Stimulated activated CD8-positive, alpha-beta memory T cell treated with anti-CD3 and anti-CD28 coated beads, Interleukin-15, amount 100 ng/mL, for 48 hours (primary cell): ENCODE data around the gene B3GALT6.
A peak's percentile ranks its signal among the peaks of the same experiment; 100 is the strongest.

Experiments
- DNase-seq, 2 donors: peaks; one replicate each; pipeline ENCODE4 v3.0.0-alpha.2; 2020; ENCODE audit warnings: low read depth in 2 of 2

B3GALT6 gene

GRCh38 chr1:1231400-1232207 lies 433 bp upstream of the B3GALT6 start, which contains the start of gene SDF4:
SDF4 (minus strand) TSS chr1:1232001; CDS start chr1:1228772, 3,229 bp downstream.
- DNase-seq: peak; percentile 95 to 96

- DNase-seq: no peak
These were observed 944 bp downstream of the B3GALT6 start for GRCh38 chr1:1232796-1233566.

- DNase-seq: no peak
These were observed 1.5 kb downstream of the B3GALT6 start for GRCh38 chr1:1233567-1233892.

DNA sequence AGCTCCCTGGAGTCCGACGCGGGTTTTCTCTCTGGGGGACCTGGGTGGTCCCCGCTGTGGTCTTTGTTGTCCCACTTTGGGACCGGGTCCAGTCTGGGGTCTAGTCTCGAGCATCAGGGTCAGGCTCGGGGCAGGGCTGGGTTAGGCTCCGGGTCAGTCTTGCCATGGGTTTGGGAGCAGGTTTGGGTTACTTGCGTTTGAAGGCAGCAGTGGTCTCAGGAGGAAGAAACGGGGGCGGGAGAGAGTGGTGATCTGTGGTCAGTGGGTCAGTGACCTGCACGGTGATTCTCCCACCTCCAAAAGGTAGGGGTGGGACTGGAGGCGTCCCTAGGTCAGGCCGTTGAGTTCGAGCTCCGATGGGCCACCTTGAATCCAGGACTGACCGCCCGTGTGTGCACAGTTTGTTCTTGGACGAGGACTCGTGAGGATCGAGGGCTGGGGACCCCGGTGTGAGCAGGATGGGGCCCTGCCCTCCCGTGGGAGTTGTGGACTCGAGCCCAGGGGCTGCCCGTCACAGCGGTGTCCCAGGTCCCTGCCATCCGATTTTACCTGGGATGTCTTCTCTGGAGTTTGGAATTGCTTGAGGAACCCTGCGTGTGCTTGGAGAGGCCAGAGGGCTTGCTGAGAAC lies 2.3 kb downstream of the B3GALT6 start:
- DNase-seq: no peak

DNA sequence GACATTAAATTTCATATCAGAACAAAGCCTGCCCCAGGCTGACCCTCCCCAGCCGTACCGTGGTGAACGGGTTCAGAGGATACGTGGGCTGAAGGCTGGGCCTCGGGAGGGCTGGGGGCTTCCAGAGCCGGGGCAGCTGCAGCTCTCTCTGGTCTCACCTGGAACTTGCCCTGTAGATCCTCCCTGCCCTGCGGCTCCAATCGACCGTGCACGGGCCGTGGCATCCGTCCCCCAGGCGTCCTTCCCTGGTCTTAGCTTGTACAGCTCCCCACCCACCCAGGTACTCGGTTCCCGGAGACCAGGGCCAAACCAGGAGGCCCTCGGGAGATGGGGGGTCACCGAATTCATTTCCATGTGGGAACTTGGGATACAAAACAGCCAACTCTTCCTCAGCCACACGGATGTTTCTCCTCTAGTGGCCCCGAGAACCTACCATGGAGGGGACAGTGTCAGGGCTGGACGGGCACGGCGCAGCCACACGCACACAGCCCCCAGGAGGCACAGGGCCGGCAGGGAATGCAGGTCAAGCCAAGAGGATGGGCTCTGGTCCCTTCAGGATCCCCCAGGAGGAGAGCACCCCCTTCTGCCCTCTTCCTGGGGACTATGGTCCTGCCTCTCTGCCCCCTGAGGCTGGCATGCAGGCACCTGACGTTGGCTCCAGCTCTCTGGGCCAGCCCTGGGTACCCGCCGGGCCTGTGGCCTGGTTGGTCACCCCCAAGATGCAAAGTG lies 3.1 kb downstream of the B3GALT6 start:
- no peak for DNase-seq

- DNase-seq: no peak
These were observed 4.2 kb downstream of the B3GALT6 start for GRCh38 chr1:1236176-1236763.

- DNase-seq: no peak
These were observed 5.2 kb downstream of the B3GALT6 start for GRCh38 chr1:1236945-1237873.

DNA sequence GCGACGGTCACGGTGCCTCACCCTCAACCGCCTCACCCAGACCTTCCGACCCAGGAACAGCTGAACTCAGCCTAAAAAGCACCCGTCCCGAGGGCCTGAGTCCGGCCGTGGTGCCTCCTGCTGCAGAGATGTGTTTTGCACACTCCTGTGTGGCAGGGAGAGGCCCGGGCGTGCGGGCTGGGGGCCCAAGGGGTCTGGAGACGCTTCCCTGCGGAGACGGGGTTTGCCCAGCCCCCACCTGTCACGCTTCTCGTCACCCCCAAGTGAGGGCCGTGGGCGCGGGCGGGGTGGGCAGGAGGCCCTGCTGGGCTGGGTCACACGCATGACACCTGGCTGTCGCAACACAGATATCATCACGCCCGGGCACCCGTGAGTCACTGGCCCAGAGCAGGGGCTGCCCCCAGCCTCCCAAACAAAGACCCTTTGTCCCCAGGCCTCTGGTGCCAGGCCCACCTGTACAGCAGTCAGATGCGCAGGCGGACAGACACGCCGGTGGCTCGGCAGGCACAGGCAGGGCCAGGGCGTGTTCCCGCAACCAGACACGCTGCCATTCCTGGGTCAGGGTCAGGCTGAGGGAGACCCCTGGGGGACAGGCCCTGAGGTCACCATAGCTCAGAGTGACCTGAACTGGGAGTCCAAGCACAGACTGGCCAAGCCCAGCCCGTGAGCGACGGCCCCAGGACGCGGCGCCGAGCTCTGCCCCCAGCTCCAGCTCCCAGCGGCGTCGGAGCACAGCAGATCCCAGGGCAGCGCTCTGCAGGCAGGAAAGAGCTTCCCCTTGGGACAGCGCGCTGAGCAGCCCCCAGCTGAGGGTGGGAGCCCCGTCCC lies 6.1 kb downstream of the B3GALT6 start:
- DNase-seq: no peak

DNA sequence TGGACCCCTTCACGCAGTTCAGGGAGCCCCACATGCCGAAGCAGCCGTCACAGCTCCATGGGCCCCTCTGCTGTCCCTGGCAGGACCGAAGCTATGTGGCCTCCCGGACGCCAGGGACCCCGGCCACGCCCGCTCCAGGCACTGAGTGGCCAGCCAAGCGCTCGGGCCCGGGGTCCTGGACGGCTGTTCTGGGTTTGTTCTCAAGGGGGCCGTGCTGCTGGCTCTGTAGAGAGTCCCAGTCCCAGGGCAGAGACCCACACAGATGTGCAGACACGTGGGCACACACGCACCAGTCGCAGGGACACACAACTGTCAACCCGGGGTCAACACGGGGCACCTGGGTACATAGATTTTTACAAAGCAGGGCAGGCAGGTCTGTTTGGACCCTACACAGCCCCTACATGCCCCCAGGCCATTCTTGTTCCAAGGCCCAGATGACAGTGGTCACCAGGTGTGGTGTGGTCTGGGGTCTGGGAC lies 6.7 kb downstream of the B3GALT6 start:
- no peak for DNase-seq

DNA sequence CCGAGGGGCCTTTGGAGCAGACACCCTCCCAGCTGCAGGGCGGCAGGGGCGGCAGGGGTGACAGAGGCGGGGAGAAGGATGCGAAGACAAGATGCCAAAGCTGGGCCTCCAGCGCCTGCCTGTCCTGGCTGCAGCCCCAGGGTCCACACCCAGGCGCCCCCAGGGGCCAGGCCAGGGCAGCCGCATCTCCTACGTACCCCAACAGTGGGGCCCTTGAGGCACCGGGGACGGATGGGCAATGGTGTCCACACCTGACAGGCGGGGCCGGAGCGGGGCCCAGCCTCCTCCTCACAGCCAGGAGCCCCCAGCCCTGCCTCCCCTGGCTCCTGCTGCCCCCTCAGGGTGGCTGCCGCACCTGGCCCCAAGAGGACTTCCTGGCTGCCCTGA lies 7.2 kb downstream of the B3GALT6 start:
- no peak for DNase-seq

DNA sequence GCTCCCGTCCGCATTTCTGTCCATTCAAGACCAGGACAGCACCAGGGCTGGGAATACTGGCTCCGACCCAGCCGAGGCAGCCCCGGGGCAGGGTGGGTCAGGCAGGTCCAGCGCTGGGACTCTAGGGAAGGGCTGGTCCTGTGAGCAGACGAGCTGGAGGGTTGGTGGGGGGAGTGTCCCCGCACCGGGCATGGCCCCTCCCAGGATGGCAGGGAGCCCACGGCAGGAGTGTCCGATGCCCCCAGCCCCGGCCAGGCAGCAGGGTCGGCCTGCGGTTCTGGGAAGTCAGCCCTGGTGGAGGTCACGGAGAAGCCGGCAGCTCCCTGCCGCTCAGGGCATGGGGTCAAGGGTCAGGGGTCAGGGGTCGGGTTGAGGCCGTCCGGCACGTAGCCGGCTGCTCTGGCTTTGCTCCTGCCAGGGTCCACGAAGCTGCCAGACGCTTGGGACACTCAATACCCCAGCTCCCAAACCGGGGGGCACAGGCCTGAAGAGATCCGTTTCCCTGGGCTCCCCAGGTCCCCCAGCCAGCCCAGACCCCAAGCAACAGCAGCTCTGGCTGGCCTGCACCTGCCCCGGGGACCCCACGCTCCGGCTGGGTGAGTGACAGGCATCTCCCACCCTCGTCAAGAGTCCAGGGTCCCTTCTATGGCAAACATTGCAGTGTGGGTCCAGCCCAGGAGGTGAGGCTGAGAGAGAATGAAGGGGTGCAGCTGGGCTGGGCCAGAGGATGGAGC lies 7.7 kb downstream of the B3GALT6 start:
- DNase-seq: no peak

- DNase-seq: no peak
These were observed 8.3 kb downstream of the B3GALT6 start for GRCh38 chr1:1240348-1240732.

DNA sequence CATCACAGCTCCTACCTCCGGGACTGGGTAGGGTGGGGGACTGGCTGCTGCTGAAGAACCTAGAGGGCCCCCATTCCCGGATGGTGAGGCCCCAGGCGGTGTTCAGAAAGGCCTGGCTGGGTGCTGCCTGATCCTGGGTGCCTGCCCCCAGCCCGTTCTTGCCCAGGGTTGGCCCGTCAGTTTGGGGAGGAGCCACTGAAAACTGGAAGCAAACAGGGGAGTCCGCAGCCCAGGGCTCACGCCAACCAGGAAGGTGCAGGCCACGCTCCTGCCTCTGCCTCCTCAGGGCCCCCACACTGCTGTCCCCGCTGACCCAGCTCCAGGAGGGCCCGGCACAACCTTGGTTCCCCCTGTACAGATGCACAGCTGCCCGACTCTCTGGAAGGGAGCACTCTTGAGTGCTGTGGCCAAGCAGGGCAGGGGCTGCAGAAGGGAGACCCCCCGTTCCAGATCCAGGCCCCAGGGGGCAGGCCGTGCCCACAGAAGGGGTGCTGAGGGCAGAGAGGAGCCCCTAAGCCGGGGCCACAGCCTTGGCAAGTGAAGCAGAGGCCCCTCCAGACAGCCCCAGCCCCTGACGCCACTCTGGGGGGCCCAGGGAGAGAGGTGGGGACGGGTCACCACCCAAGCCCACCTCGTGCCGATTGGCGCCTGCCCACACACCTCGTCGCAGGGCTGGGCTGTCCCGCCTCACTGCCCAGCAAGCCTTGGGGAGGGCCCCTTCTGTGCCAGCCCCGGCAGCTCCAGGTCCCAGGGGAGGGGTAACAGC lies 9.0 kb downstream of the B3GALT6 start:
- no peak for DNase-seq

- no peak for DNase-seq
These were observed 9.7 kb downstream of the B3GALT6 start for GRCh38 chr1:1241588-1242219.

DNA sequence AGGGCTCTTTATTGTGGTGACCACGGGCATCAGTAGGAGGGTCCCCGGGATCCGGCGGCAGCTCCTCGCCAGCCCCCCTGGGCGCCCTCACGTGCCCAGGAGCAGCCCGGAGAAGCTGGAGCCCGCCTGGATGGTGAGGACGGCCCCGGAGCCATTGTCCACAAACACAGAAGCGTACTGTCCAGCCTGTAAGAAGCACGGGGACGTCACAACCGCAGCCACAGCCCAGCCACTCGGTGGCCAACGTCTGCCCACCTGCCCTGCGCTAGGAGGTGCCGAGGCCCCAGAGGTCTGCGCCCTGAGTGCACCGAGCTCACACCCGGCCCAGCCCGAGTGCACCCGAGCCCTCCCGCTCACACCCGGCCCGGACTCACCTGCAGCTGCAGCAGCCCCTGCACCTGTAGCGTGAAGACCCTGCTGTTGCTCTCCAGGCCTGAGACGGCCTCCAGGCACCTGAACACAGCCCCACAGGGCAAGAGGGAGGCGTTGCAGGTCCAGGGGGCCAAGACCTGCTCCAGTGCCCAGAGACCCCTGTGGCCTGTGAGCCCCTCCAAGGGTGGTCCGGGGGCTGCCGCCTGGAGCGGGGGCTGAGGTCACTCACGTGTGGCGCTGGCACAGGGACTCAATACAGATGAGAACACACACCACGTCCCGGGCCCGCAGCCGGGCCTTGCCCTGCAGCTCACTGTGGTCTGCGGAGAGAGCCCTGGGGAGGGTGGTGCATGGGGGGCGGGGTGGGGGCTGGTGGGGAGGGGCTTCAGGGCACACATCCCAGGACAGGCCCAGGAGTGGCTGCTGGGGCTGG lies 10.6 kb downstream of the B3GALT6 start:
- DNase-seq: no peak

GRCh38 chr1:1243266-1243660 lies 11.2 kb downstream of the B3GALT6 start:
- DNase-seq: no peak

DNA sequence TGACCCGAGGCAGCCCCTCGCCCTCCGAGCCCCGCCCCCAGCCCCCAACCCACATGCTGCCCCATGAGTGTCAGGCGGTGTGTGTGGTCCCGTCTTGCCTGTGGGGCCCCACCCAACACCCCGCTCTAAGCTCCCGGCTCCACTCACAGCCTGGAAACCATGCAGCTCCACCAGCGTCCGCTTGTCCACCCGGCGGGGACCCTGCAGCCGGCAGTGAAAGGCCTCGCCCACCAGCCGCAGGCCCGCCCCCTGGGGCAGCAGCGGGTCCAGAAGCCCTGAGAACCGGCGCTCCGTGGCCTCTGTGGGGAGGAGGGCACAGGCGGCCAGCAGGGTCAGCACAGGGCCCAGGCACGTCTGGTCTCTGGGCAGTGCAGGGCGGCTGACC lies 11.8 kb downstream of the B3GALT6 start:
- no peak for DNase-seq
